ENCODE data around the gene JAGN1.

JAGN1 gene

GRCh38 chr3:9884555-9885165 lies 5.8 kb upstream of the JAGN1 start:
- no peak for DNase-seq (ENCODE audit: extremely low spot score)
- POLR2A ChIA-PET, result interaction anchor here (1.0 to 1.2 kb wide), 2 partner anchors 9 to 40 kb away, joined by 4 read pairs; no protein-coding TSS in a partner anchor
- CTCF ChIA-PET, result interaction anchor here (0.8 kb wide), 1 partner anchor 46 kb away, joined by 3 read pairs; no protein-coding TSS in a partner anchor
- TF ChIP-seq FOXM1 (IDR thresholded peaks at IDR 0.05; ENCODE audit: borderline replicate concordance) (no peak), PKNOX1 (IDR thresholded peaks at IDR 0.05) (no peak), LEF1 (IDR thresholded peaks at IDR 0.05; ENCODE audit: borderline replicate concordance) (no peak), SUZ12 (IDR thresholded peaks at IDR 0.05) (no peak), SP1 (IDR thresholded peaks at IDR 0.05) (no peak), FOXK2 (IDR thresholded peaks at IDR 0.05) (no peak), ARNT (IDR thresholded peaks at IDR 0.05) (no peak), BHLHE40 (IDR thresholded peaks at IDR 0.05; ENCODE audit: borderline replicate concordance) (no peak), ELF4 (IDR thresholded peaks at IDR 0.05) (no peak), TARDBP (IDR thresholded peaks at IDR 0.05) (no peak), FOXA1 (IDR thresholded peaks at IDR 0.05) (no peak), NFRKB (IDR thresholded peaks at IDR 0.05) (no peak), ZNF384 (IDR thresholded peaks at IDR 0.05) (no peak), HDGF (IDR thresholded peaks at IDR 0.05; ENCODE audit: borderline replicate concordance) (no peak)

- POLR2A ChIA-PET, result no interaction called here
- TF ChIP-seq PKNOX1 (IDR thresholded peaks at IDR 0.05) (no peak), FOXM1 (IDR thresholded peaks at IDR 0.05; ENCODE audit: borderline replicate concordance) (no peak), ARNT (IDR thresholded peaks at IDR 0.05) (no peak), ZNF384 (IDR thresholded peaks at IDR 0.05) (no peak), L3MBTL2 (conservative IDR thresholded peaks at IDR 0.05) (no peak), CTBP1 (IDR thresholded peaks at IDR 0.05; ENCODE audit: borderline replicate concordance) (no peak)
- CTCF ChIA-PET, result no interaction called here
- no peak for DNase-seq (ENCODE audit: extremely low spot score)
Measured at GRCh38 chr3:9886328-9886727, 4.1 kb upstream of the JAGN1 start.

GRCh38 chr3:9887480-9887879 lies 2.9 kb upstream of the JAGN1 start:
- TF ChIP-seq PKNOX1 (IDR thresholded peaks at IDR 0.05) (no peak), ELF4 (IDR thresholded peaks at IDR 0.05) (no peak), HDGF (IDR thresholded peaks at IDR 0.05; ENCODE audit: borderline replicate concordance) (no peak), NFRKB (IDR thresholded peaks at IDR 0.05) (no peak), BHLHE40 (IDR thresholded peaks at IDR 0.05; ENCODE audit: borderline replicate concordance) (no peak), SUZ12 (IDR thresholded peaks at IDR 0.05) (no peak), FOXA1 (IDR thresholded peaks at IDR 0.05) (no peak), CTBP1 (IDR thresholded peaks at IDR 0.05; ENCODE audit: borderline replicate concordance) (no peak), FOXK2 (IDR thresholded peaks at IDR 0.05) (no peak), LEF1 (IDR thresholded peaks at IDR 0.05; ENCODE audit: borderline replicate concordance) (no peak), ZNF384 (IDR thresholded peaks at IDR 0.05) (no peak)
- no peak for DNase-seq (ENCODE audit: extremely low spot score)
- ChIA-PET POLR2A (no interaction called here), CTCF (no interaction called here)

- TF ChIP-seq HDGF (IDR thresholded peaks at IDR 0.05; ENCODE audit: borderline replicate concordance) (no peak), SP1 (IDR thresholded peaks at IDR 0.05) (no peak), FOXA1 (IDR thresholded peaks at IDR 0.05) (no peak), LEF1 (IDR thresholded peaks at IDR 0.05; ENCODE audit: borderline replicate concordance) (no peak), BHLHE40 (IDR thresholded peaks at IDR 0.05; ENCODE audit: borderline replicate concordance) (no peak), ELF4 (IDR thresholded peaks at IDR 0.05) (no peak), CTBP1 (IDR thresholded peaks at IDR 0.05; ENCODE audit: borderline replicate concordance) (no peak), SUZ12 (IDR thresholded peaks at IDR 0.05) (no peak), ZNF384 (IDR thresholded peaks at IDR 0.05) (no peak), TARDBP (IDR thresholded peaks at IDR 0.05) (no peak), ARNT (IDR thresholded peaks at IDR 0.05) (no peak), FOXK2 (IDR thresholded peaks at IDR 0.05) (no peak), PKNOX1 (IDR thresholded peaks at IDR 0.05) (no peak), L3MBTL2 (conservative IDR thresholded peaks at IDR 0.05) (no peak), NFRKB (IDR thresholded peaks at IDR 0.05) (no peak), FOXM1 (IDR thresholded peaks at IDR 0.05; ENCODE audit: borderline replicate concordance) (no peak)
- ChIA-PET CTCF (no interaction called here), POLR2A (no interaction called here)
- no peak for DNase-seq (ENCODE audit: extremely low spot score)
Measured at GRCh38 chr3:9888540-9888939, 1.9 kb upstream of the JAGN1 start.

GRCh38 chr3:9889405-9889804 lies 1.0 kb upstream of the JAGN1 start:
- DNase-seq (ENCODE audit: extremely low spot score), result no peak
- TF ChIP-seq SUZ12 (IDR thresholded peaks at IDR 0.05), result no peak
- no peak for TF ChIP-seq FOXK2 (IDR thresholded peaks at IDR 0.05)
- TF ChIP-seq PKNOX1 (IDR thresholded peaks at IDR 0.05), result no peak
- no peak for TF ChIP-seq FOXA1 (IDR thresholded peaks at IDR 0.05)
- TF ChIP-seq SP1 (IDR thresholded peaks at IDR 0.05), result no peak
- no peak for TF ChIP-seq L3MBTL2 (conservative IDR thresholded peaks at IDR 0.05)
- ChIA-PET CTCF (no interaction called here), POLR2A (interaction anchor here (0.7 to 1.6 kb wide), 3 partner anchors 23 to 206 kb away, joined by 3 to 6 read pairs (median 3); no protein-coding TSS in a partner anchor)

Measured in HEK293T (cell line).